Kidney (tissue), 14 donors: Measurements from ENCODE around the gene OSBPL10. TPM values are rescaled to one million over a fixed set of nuclear protein-coding genes. Genes with fewer than 3 reads are reported as not detected.

Source experiments
- DNase-seq, 5 donors: peaks; one replicate each; pipeline ENCODE4 v3.0.0-alpha.2; 2013 to 2020
- FAIRE-seq: peaks from 2 replicates; lab custom pipeline; 2012; peaks lifted over from hg19 to GRCh38; lab: Jason Lieb, UNC
- H3K27ac ChIP-seq, 2 donors: one replicate each; pipeline ENCODE4 v1.7.0; 2013; ENCODE audit warnings: low read depth in 2 of 2, low read length in 2 of 2, inconsistent platforms in 1 of 2
- H3K27me3 ChIP-seq: one replicate; pipeline ENCODE4 v1.7.1; 2013; ENCODE audit warnings: low read length, inconsistent platforms; ENCODE audit not compliant: control insufficient read depth, insufficient read depth
- H3K36me3 ChIP-seq, 3 donors: one replicate each; pipeline versions ENCODE4 v1.7.0 to v1.7.1; 2013; ENCODE audit warnings: low read length in 3 of 3, control low read depth in 1 of 3, inconsistent platforms in 1 of 3; ENCODE audit not compliant: insufficient read depth in 3 of 3, control insufficient read depth in 2 of 3
- H3K4me1 ChIP-seq, 3 donors: one replicate each; pipeline versions ENCODE4 v1.7.0 to v1.7.1; 2013; ENCODE audit warnings: low read length in 3 of 3, inconsistent platforms in 1 of 3, low read depth in 1 of 3; ENCODE audit not compliant: control insufficient read depth in 2 of 3, insufficient read depth in 2 of 3
- H3K4me3 ChIP-seq, 3 donors: one replicate each; pipeline versions ENCODE4 v1.7.0 to v1.8.1; 2013; ENCODE audit warnings: low read length in 3 of 3, control low read depth in 1 of 3, inconsistent platforms in 1 of 3
- H3K9ac ChIP-seq, 3 donors: one replicate each; pipeline versions ENCODE4 v1.7.0 to v1.7.1; 2013; ENCODE audit warnings: low read length in 3 of 3, control low read depth in 1 of 3, inconsistent platforms in 1 of 3
- H3K9me3 ChIP-seq, 3 donors: one replicate each; pipeline versions ENCODE4 v1.7.0 to v1.7.1; 2013; ENCODE audit warnings: low read length in 3 of 3, control low read depth in 1 of 3, inconsistent platforms in 1 of 3; ENCODE audit not compliant: control insufficient read depth in 2 of 3, insufficient read depth in 1 of 3
- intact Hi-C: fragments of 100-400 bp; cut with DNase I; formaldehyde crosslinking; loops from one replicate; pipeline ENCODE4 v1.11.1; 2022
- polyA plus RNA-seq: library from polyadenylated mRNA; stranded (reverse); fragments of 350-450 nt; fragmentation: Illumina TruSeq; extraction: RNeasy Lipid Tissue Mini Kit (QIAGEN cat#74804); gene quantifications from one replicate; pipeline ENCODE4 v1.2.3, GENCODE V29; 2014; ENCODE audit warnings: low read depth, low replicate concordance; ENCODE audit not compliant: insufficient read depth
- total RNA-seq: library from RNA; stranded (reverse); fragmentation: NEBNext Ultra II Directional; extraction: Animal tissue kit (Norgen Biotek cat#: 25700); gene quantifications from one replicate; pipeline ENCODE4 v1.2.1, GENCODE V29; 2021
- TF ChIP-seq, protein P1 (sequence below): IDR thresholded peaks from 3 replicates; pipeline ENCODE4 v1.5.1; 2012; ENCODE audit warnings: mild to moderate bottlenecking, moderate library complexity, borderline replicate concordance; ENCODE audit not compliant: insufficient read depth; ENCODE audit errors: extremely low read depth
- donor health status: control.
- donor health status: control.
- donor health status: control.
- donor health status: control.
- donor health status: control.
- donor health status: DM: yes; HTN: yes; CAD: no.
- donor health status: Normal renal cell carcinoma (clear cell type).

The OSBPL10 gene
- total and polyA plus RNA-seq, 2 donors from 2014 or later = 11.8 to 89.3 TPM

DNA sequence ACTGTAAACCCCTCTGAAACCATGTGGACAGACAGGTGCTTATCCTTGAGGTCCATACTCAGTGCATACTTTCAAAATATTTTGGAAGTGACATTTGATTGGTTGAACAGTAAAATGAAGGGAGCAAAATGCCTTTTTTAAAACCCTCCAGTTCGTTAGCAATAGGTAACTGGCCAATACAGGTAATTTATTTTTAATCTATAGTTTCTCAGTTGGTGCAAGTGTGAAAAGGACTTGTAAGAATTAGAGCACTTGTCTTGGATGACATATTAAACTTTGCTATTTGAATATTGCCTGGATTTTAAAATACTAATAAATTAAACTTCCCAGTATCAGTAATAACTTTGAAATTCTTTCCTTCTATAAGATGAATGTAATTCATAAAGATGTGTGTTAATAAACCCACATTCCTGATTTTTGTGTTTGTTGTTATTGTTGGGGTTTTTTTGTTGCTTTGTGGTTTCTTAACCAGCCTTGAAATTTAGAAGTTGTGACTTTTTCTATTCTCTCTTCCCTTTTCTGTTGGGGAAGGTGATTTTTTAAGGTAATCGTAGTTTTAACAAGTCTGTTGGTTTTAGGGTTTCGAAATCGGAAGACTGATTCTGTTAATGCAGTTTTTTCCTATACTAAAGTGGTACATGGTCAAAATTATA, 358.3 kb downstream of the OSBPL10 start:
- intact Hi-C loops = no loop called here
- TF ChIP-seq, protein P1, sequence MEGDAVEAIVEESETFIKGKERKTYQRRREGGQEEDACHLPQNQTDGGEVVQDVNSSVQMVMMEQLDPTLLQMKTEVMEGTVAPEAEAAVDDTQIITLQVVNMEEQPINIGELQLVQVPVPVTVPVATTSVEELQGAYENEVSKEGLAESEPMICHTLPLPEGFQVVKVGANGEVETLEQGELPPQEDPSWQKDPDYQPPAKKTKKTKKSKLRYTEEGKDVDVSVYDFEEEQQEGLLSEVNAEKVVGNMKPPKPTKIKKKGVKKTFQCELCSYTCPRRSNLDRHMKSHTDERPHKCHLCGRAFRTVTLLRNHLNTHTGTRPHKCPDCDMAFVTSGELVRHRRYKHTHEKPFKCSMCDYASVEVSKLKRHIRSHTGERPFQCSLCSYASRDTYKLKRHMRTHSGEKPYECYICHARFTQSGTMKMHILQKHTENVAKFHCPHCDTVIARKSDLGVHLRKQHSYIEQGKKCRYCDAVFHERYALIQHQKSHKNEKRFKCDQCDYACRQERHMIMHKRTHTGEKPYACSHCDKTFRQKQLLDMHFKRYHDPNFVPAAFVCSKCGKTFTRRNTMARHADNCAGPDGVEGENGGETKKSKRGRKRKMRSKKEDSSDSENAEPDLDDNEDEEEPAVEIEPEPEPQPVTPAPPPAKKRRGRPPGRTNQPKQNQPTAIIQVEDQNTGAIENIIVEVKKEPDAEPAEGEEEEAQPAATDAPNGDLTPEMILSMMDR = no peak
- no peaks in the 10 kb centered on the region for H3K27me3 ChIP-seq
- no peak overlapping the region for H3K9ac ChIP-seq
- no peak overlapping the region for H3K4me3 ChIP-seq
- H3K9me3 ChIP-seq = no peaks in the 10 kb centered on the region
- H3K36me3 ChIP-seq = peaks cover 3 to 31% (median 7%) of the 10 kb centered on the region in 3 donors
- no peak overlapping the region for H3K27ac ChIP-seq
- no peaks in the 10 kb centered on the region for H3K4me1 ChIP-seq
- FAIRE-seq (no peak), DNase-seq (no peak)

DNA sequence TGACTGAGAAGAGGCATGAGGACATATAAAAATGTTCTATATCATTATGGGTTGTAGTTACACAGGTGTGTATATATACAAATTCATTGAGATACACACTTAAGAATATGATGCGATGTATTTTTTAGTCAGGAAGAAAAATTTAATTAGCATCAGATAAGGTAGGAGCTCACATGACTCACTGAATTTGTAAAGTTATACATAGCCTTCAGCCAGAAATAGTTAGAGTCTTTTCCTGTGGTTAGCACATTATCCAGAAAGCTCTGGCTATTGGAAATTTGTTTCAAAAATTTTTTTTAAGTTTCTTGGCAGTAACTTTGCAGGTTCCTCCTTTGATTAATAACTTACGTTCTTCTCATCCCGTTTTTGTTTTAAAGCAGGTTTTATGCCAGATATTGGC, 359.7 kb downstream of the OSBPL10 start:
- intact Hi-C loops = no loop called here
- peaks cover 3 to 21% (median 7%) of the 10 kb centered on the region in 3 donors for H3K36me3 ChIP-seq

DNA sequence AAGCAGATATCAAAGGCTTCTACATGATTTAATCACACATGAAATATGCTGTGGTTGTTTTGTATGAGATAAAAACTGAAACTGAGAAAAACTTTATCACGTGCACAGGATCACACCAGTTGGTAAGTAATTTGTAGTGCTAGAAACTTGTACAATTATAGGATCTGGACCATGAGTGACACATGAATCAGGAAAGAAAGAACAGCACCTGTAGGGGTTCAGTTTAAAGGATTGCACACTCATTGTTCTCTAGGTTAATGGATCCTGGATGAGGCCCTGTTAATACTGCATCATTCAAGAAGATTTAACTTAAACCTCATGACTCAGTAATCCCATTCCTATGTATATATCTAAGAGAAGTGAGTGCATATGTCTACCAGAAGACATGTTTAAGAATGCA, 360.4 kb downstream of the OSBPL10 start:
- intact Hi-C loops = no loop called here
- FAIRE-seq (no peak), DNase-seq (no peak)
- peaks cover 3 to 16% (median 7%) of the 10 kb centered on the region in 3 donors for H3K36me3 ChIP-seq
- H3K9ac ChIP-seq = no peak overlapping the region
- no peaks in the 10 kb centered on the region for H3K27me3 ChIP-seq
- H3K4me3 ChIP-seq = no peak overlapping the region
- H3K4me1 ChIP-seq = no peaks in the 10 kb centered on the region
- no peaks in the 10 kb centered on the region for H3K9me3 ChIP-seq
- TF ChIP-seq, protein P1 = no peak
- no peak overlapping the region for H3K27ac ChIP-seq

More for the DNA sequence above, 359.7 kb downstream of the OSBPL10 start:
- Histone ChIP-seq H3K4me1 (no peaks in the 10 kb centered on the region), H3K27ac (no peak overlapping the region), H3K4me3 (no peak overlapping the region), H3K9ac (no peak overlapping the region), H3K27me3 (no peaks in the 10 kb centered on the region), H3K9me3 (no peaks in the 10 kb centered on the region)
- TF ChIP-seq, protein P1 = no peak
- DNase-seq (no peak), FAIRE-seq (no peak)
